ENCODE measurements around the gene PMM1.
"Not testable (repeated sequence)": the region's sequence is repeated elsewhere in the genome, so short reads cannot be mapped to it uniquely, and the experiment has no call there.

The PMM1 gene

GRCh38 chr22:41562461-41562860 lies 27.2 kb downstream of the PMM1 start:
- DNase-seq, result no peak

- no peak for DNase-seq
These were observed 27.9 kb downstream of the PMM1 start for GRCh38 chr22:41561788-41562187.

GRCh38 chr22:41561335-41561734 lies 28.3 kb downstream of the PMM1 start:
- no peak for DNase-seq

GRCh38 chr22:41560095-41560471 lies 29.6 kb downstream of the PMM1 start:
- no peak for DNase-seq

- not testable (repeated sequence) for DNase-seq
These were observed 31.4 kb downstream of the PMM1 start for GRCh38 chr22:41558241-41558630.

GRCh38 chr22:41557401-41558240 lies 32.0 kb downstream of the PMM1 start:
- DNase-seq, result no peak

GRCh38 chr22:41556561-41556960 lies 33.1 kb downstream of the PMM1 start:
- no peak for DNase-seq

GRCh38 chr22:41555325-41555982 lies 34.2 kb downstream of the PMM1 start:
- DNase-seq, result no peak

- DNase-seq, result no peak
These were observed 37.6 kb downstream of the PMM1 start for GRCh38 chr22:41551877-41552582.

GRCh38 chr22:41550952-41551491 lies 38.6 kb downstream of the PMM1 start:
- no peak for DNase-seq

- no peak for DNase-seq
These were observed 40.8 kb downstream of the PMM1 start for GRCh38 chr22:41548830-41549211.

- no peak for DNase-seq
These were observed 44.8 kb downstream of the PMM1 start for GRCh38 chr22:41544671-41545476.

GRCh38 chr22:41543854-41544670 lies 45.6 kb downstream of the PMM1 start, which contains the start of gene POLR3H:
Gene POLR3H (minus strand): TSS chr22:41544470. CDS start chr22:41544101, 369 bp downstream.
- peak; percentile 97 for DNase-seq

GRCh38 chr22:41542224-41542623 lies 47.4 kb downstream of the PMM1 start:
- DNase-seq, result no peak

GRCh38 chr22:41541484-41541883 lies 48.2 kb downstream of the PMM1 start:
- no peak for DNase-seq

GRCh38 chr22:41540365-41540764 lies 49.3 kb downstream of the PMM1 start:
- DNase-seq, result no peak

GRCh38 chr22:41540006-41540315 lies 49.7 kb downstream of the PMM1 start:
- no peak for DNase-seq

- no peak for DNase-seq
These were observed 50.3 kb downstream of the PMM1 start for GRCh38 chr22:41539146-41540005.

- no peak for DNase-seq
These were observed 51.1 kb downstream of the PMM1 start for GRCh38 chr22:41538583-41538982.

GRCh38 chr22:41537203-41537602 lies 52.4 kb downstream of the PMM1 start:
- DNase-seq, result no peak

- no peak for DNase-seq
These were observed 54.4 kb downstream of the PMM1 start for GRCh38 chr22:41535244-41535643.
